Ectodermal cell (in vitro differentiated cells): ENCODE data around the gene ST6GALNAC5.

Experiments
- H3K27ac ChIP-seq: 2 replicates; pipeline ENCODE4 v1.7.0; 2013; ENCODE audit warnings: mild to moderate bottlenecking, low read depth, low read length; ENCODE audit not compliant: insufficient read depth, poor library complexity, severe bottlenecking
- H3K27me3 ChIP-seq: 2 replicates; pipeline ENCODE4 v1.7.0; 2013; ENCODE audit warnings: mild to moderate bottlenecking, low read length; ENCODE audit not compliant: insufficient read depth, control insufficient read depth, poor library complexity, severe bottlenecking
- H3K36me3 ChIP-seq: one replicate; pipeline ENCODE4 v1.7.0; 2013; ENCODE audit warnings: low read length; ENCODE audit not compliant: control insufficient read depth, insufficient read depth
- H3K4me1 ChIP-seq: one replicate; pipeline ENCODE4 v1.7.0; 2013; ENCODE audit warnings: low read length; ENCODE audit not compliant: control insufficient read depth, insufficient read depth
- H3K4me3 ChIP-seq: 2 replicates; pipeline ENCODE4 v1.7.0; 2013; ENCODE audit warnings: low read depth, low read length, control low read depth; ENCODE audit not compliant: insufficient read depth
- H3K9me3 ChIP-seq: 2 replicates; pipeline ENCODE4 v1.7.0; 2013; ENCODE audit warnings: mild to moderate bottlenecking, low read length, moderate library complexity; ENCODE audit not compliant: control insufficient read depth
- WGBS, 2 experiments: methylation state at CpG; one replicate each; pipeline ENCODE4 v1.1.7; 2013; ENCODE audit warnings: missing lambda C conversion rate in 2 of 2; 5-methylcytosine and 5-hydroxymethylcytosine counted together

ST6GALNAC5 gene

GRCh38 chr1:76998582-76999223 lies 131.4 kb downstream of the ST6GALNAC5 start:
- WGBS, 2 experiments: 97 to 99% methylated on average over 4 of the region's 4 CpGs
- H3K27ac ChIP-seq: no peak overlapping the region

GRCh38 chr1:77007675-77008074 lies 140.4 kb downstream of the ST6GALNAC5 start:
- H3K36me3 ChIP-seq: no peaks in the 10 kb centered on the region
- no peak overlapping the region for H3K27ac ChIP-seq
- H3K4me3 ChIP-seq: no peak overlapping the region
- WGBS, 2 experiments: 87 to 90% methylated on average over 3 of the region's 3 CpGs
- no peaks in the 10 kb centered on the region for H3K9me3 ChIP-seq
- H3K4me1 ChIP-seq: peaks cover 8% of the 10 kb centered on the region
- H3K27me3 ChIP-seq: no peaks in the 10 kb centered on the region

More at GRCh38 chr1:76998582-76999223, 131.4 kb downstream of the ST6GALNAC5 start:
- H3K27me3 ChIP-seq: no peaks in the 10 kb centered on the region
- no peaks in the 10 kb centered on the region for H3K9me3 ChIP-seq
- no peaks in the 10 kb centered on the region for H3K4me1 ChIP-seq
- no peak overlapping the region for H3K4me3 ChIP-seq
- no peaks in the 10 kb centered on the region for H3K36me3 ChIP-seq

GRCh38 chr1:77010937-77011336 lies 143.7 kb downstream of the ST6GALNAC5 start:
- Histone ChIP-seq H3K4me1 (peaks cover 26% of the 10 kb centered on the region), H3K27me3 (no peaks in the 10 kb centered on the region), H3K9me3 (no peaks in the 10 kb centered on the region), H3K36me3 (no peaks in the 10 kb centered on the region), H3K4me3 (no peak overlapping the region), H3K27ac (no peak overlapping the region)
- WGBS, 2 experiments: 36 to 48% methylated on average over 8 of the region's 8 CpGs

GRCh38 chr1:77012066-77012465 lies 144.8 kb downstream of the ST6GALNAC5 start:
- WGBS, 2 experiments: 93 to 97% methylated on average over 1 of the region's 1 CpG
- no peak overlapping the region for H3K27ac ChIP-seq
- H3K9me3 ChIP-seq: no peaks in the 10 kb centered on the region
- peaks cover 26% of the 10 kb centered on the region for H3K4me1 ChIP-seq
- H3K4me3 ChIP-seq: no peak overlapping the region
- H3K36me3 ChIP-seq: no peaks in the 10 kb centered on the region
- H3K27me3 ChIP-seq: no peaks in the 10 kb centered on the region

GRCh38 chr1:77014073-77014788 lies 147.0 kb downstream of the ST6GALNAC5 start:
- H3K4me1 ChIP-seq: peaks cover 31% of the 10 kb centered on the region
- H3K4me3 ChIP-seq: no peak overlapping the region
- H3K27ac ChIP-seq: no peak overlapping the region
- H3K36me3 ChIP-seq: no peaks in the 10 kb centered on the region
- no peaks in the 10 kb centered on the region for H3K27me3 ChIP-seq
- H3K9me3 ChIP-seq: no peaks in the 10 kb centered on the region
- 94% methylated on average over 5 of the region's 5 CpGs for WGBS, 2 experiments

GRCh38 chr1:77015748-77016341 lies 148.6 kb downstream of the ST6GALNAC5 start:
- 67 to 69% methylated on average over 2 of the region's 2 CpGs for whole genome bisulfite sequencing, 2 experiments

GRCh38 chr1:77016386-77016985 lies 149.2 kb downstream of the ST6GALNAC5 start:
- Histone ChIP-seq H3K4me1 (peaks cover 24% of the 10 kb centered on the region), H3K27ac (no peak overlapping the region)
- WGBS, 2 experiments: 36 to 53% methylated on average over 1 of the region's 2 CpGs

More at GRCh38 chr1:77015748-77016341, 148.6 kb downstream of the ST6GALNAC5 start:
- H3K4me1 ChIP-seq: peaks cover 28% of the 10 kb centered on the region
- H3K9me3 ChIP-seq: no peaks in the 10 kb centered on the region
- no peaks in the 10 kb centered on the region for H3K36me3 ChIP-seq
- H3K27me3 ChIP-seq: no peaks in the 10 kb centered on the region
- H3K4me3 ChIP-seq: no peak overlapping the region
- H3K27ac ChIP-seq: no peak overlapping the region

GRCh38 chr1:77018311-77018710 lies 151.0 kb downstream of the ST6GALNAC5 start:
- Histone ChIP-seq H3K36me3 (no peaks in the 10 kb centered on the region), H3K27ac (no peak overlapping the region), H3K4me3 (no peak overlapping the region), H3K4me1 (peaks cover 19% of the 10 kb centered on the region), H3K9me3 (no peaks in the 10 kb centered on the region), H3K27me3 (no peaks in the 10 kb centered on the region)
- 81 to 86% methylated on average over 3 of the region's 3 CpGs for WGBS, 2 experiments

More at GRCh38 chr1:77016386-77016985, 149.2 kb downstream of the ST6GALNAC5 start:
- Histone ChIP-seq H3K9me3 (no peaks in the 10 kb centered on the region), H3K27me3 (no peaks in the 10 kb centered on the region), H3K4me3 (no peak overlapping the region), H3K36me3 (no peaks in the 10 kb centered on the region)

GRCh38 chr1:77018761-77019160 lies 151.5 kb downstream of the ST6GALNAC5 start:
- H3K9me3 ChIP-seq: no peaks in the 10 kb centered on the region
- H3K36me3 ChIP-seq: no peaks in the 10 kb centered on the region
- H3K4me1 ChIP-seq: peaks cover 16% of the 10 kb centered on the region
- 100% methylated on average over 1 of the region's 1 CpG; no CpG with 5 or more reads in 1 of the 2 experiments for WGBS, 2 experiments
- H3K4me3 ChIP-seq: no peak overlapping the region
- H3K27me3 ChIP-seq: no peaks in the 10 kb centered on the region
- no peak overlapping the region for H3K27ac ChIP-seq

GRCh38 chr1:77021732-77022131 lies 154.5 kb downstream of the ST6GALNAC5 start:
- Histone ChIP-seq H3K27ac (no peak overlapping the region), H3K27me3 (no peaks in the 10 kb centered on the region), H3K4me3 (no peak overlapping the region), H3K36me3 (no peaks in the 10 kb centered on the region), H3K4me1 (peaks cover 11% of the 10 kb centered on the region), H3K9me3 (no peaks in the 10 kb centered on the region)
- 77 to 96% methylated on average over 2 of the region's 2 CpGs for WGBS, 2 experiments
